Motor neuron (in vitro differentiated cells): ENCODE measurements around the gene THAP9. TPM values are rescaled to one million over a fixed set of nuclear protein-coding genes. Genes with fewer than 3 reads are reported as not detected.
A peak's percentile ranks its signal among the peaks of the same experiment; 100 is the strongest.
"Not testable (repeated sequence)": the region's sequence is repeated elsewhere in the genome, so short reads cannot be mapped to it uniquely, and the experiment has no call there.

Experiments
- ATAC-seq, 8 experiments: fragments of 200-7000 bp; cut with Tn5 transposase; replicated peaks in 6 of 8; 2 replicates each; pipeline ENCODE4 v1.8.0; 2021; ENCODE audit warnings: mild to moderate bottlenecking in 8 of 8, moderate library complexity in 8 of 8
- H3K27ac ChIP-seq, 2 donors: fragments of 250-450 bp; sonication (Bioruptor Pico); 2 replicates each; pipeline ENCODE4 v1.9.0; 2021; ENCODE audit warnings: antibody characterized with exemption in 2 of 2, mild to moderate bottlenecking in 2 of 2, moderate library complexity in 1 of 2
- H3K4me1 ChIP-seq, 2 donors: fragments of 250-450 bp; sonication (Bioruptor Pico); replicated peaks in 1 of 2; 2 replicates each; pipeline ENCODE4 v1.6.1; 2021; ENCODE audit warnings: antibody characterized with exemption in 2 of 2, mild to moderate bottlenecking in 2 of 2, moderate library complexity in 1 of 2
- H3K4me3 ChIP-seq, 5 donors: fragments of 250-450 bp; sonication (Bioruptor Pico); 2 replicates each; pipeline ENCODE4 v1.9.0; 2021; ENCODE audit warnings: antibody characterized with exemption in 5 of 5, mild to moderate bottlenecking in 5 of 5, moderate library complexity in 4 of 5
- WGBS, 10 experiments: fragments of 450-650 bp; shearing (Covaris generic); methylation state at CpG; one replicate each; pipeline ENCODE4 v1.0.0; 2022; 5-methylcytosine and 5-hydroxymethylcytosine counted together
- in situ Hi-C, 9 experiments: fragments of 400-800 bp; cut with MboI; loops; one replicate each; pipeline ENCODE4 v1.15.0; 2021; ENCODE audit warnings: low sequenced_read_pairs in 9 of 9, low pct_unique_long_range_greater_than_20kb in 2 of 9; ENCODE audit not compliant: unreplicated experiment in 9 of 9
- total RNA-seq, 8 experiments: library from RNA; unstranded; fragments of 300-600 nt; gene quantifications; 2 replicates each; pipeline versions ENCODE4 v1.2.3 to v1.2.4, GENCODE V29; 2022

The THAP9 gene
- total RNA-seq: 10 to 100 TPM in 6 of 8 experiments, 1 to 10 TPM in 2; 7.9 to 18.0 (median 10.8) TPM

- Histone ChIP-seq H3K4me1 (peaks cover 8 to 15% of the 10 kb centered on the region in 2 donors), H3K27ac (peak within 1 kb of the TSS; percentile 96 to 97), H3K4me3 (peak within 1 kb of the TSS; percentile 48 to 86 (median 63))
- in situ Hi-C loops: no loop called here
- 0 to 3% (median 0%) methylated on average over 5 to 40 of the region's 67 CpGs; no CpG with 5 or more reads in 5 of the 10 experiments for WGBS, 10 experiments
- peak; percentile 87 to 96 (median 94) for ATAC-seq
These were observed at the start of gene THAP9 for GRCh38 chr4:82900411-82901182. TSS of gene THAP9 (plus strand) at chr4:82900735. CDS start at chr4:82900803, 68 bp downstream.

GRCh38 chr4:82851318-82851717 lies 49.2 kb upstream of the THAP9 start:
- no peak overlapping the region for H3K27ac ChIP-seq
- H3K4me1 ChIP-seq: no peaks in the 10 kb centered on the region
- 89 to 100% (median 100%) methylated on average over 1 to 2 of the region's 2 CpGs; no CpG with 5 or more reads in 3 of the 10 experiments for WGBS, 10 experiments
- in situ Hi-C loops: loop anchor here in 1 of 9 experiments (25.0 kb wide), 1 partner anchor 389 kb away; no protein-coding TSS in a partner anchor
- no peak for ATAC-seq
- no peak overlapping the region for H3K4me3 ChIP-seq

GRCh38 chr4:82851885-82852750 lies 48.4 kb upstream of the THAP9 start:
- ATAC-seq: peak in 3 of 8 experiments; percentile 38 to 50 (median 39)
- H3K4me3 ChIP-seq: no peak overlapping the region
- in situ Hi-C loops: loop anchor here in 1 of 9 experiments (25.0 kb wide), 1 partner anchor 390 kb away; no protein-coding TSS in a partner anchor
- H3K4me1 ChIP-seq: no peaks in the 10 kb centered on the region
- 89 to 100% methylated on average over 1 of the region's 1 CpG; no CpG with 5 or more reads in 8 of the 10 experiments for WGBS, 10 experiments
- H3K27ac ChIP-seq: no peak overlapping the region

- Histone ChIP-seq H3K4me1 (no peaks in the 10 kb centered on the region), H3K4me3 (no peak overlapping the region), H3K27ac (no peak overlapping the region)
- in situ Hi-C loops: loop anchor here in 1 of 9 experiments (25.0 kb wide), 1 partner anchor 391 kb away; no protein-coding TSS in a partner anchor
- 53 to 100% (median 92%) methylated on average over 1 to 4 of the region's 5 CpGs; no CpG with 5 or more reads in 5 of the 10 experiments for WGBS, 10 experiments
- no peak for ATAC-seq
These were observed 47.7 kb upstream of the THAP9 start for GRCh38 chr4:82852751-82853285.

- not testable (repeated sequence) for H3K4me1 ChIP-seq, ATAC-seq, H3K27ac ChIP-seq, H3K4me3 ChIP-seq
- WGBS, 10 experiments: 91 to 100% (median 100%) methylated on average over 1 to 2 of the region's 2 CpGs; no CpG with 5 or more reads in 3 of the 10 experiments
- in situ Hi-C loops: loop anchor here in 1 of 9 experiments (25.0 kb wide), 1 partner anchor 398 kb away; no protein-coding TSS in a partner anchor
These were observed 40.0 kb upstream of the THAP9 start for GRCh38 chr4:82860487-82860886.

- no peak for ATAC-seq
- Histone ChIP-seq H3K4me3 (no peak overlapping the region), H3K4me1 (no peaks in the 10 kb centered on the region), H3K27ac (no peak overlapping the region)
- in situ Hi-C loops: loop anchor here in 1 of 9 experiments (25.0 kb wide), 1 partner anchor 399 kb away; no protein-coding TSS in a partner anchor
These were observed 39.0 kb upstream of the THAP9 start for GRCh38 chr4:82861529-82861928.

- no peak for ATAC-seq
- Histone ChIP-seq H3K4me1 (no peaks in the 10 kb centered on the region), H3K4me3 (no peak overlapping the region), H3K27ac (no peak overlapping the region)
- in situ Hi-C loops: loop anchor here in 1 of 9 experiments (25.0 kb wide), 1 partner anchor 402 kb away; no protein-coding TSS in a partner anchor
- WGBS, 10 experiments: 56 to 100% (median 83%) methylated on average over 1 to 6 of the region's 6 CpGs
These were observed 36.1 kb upstream of the THAP9 start for GRCh38 chr4:82864336-82864979.

- WGBS, 10 experiments: 0 to 92% (median 78%) methylated on average over 1 of the region's 1 CpG; no CpG with 5 or more reads in 3 of the 10 experiments
- ATAC-seq: peak in 4 of 8 experiments; percentile 27 to 58 (median 45)
- no peak overlapping the region for H3K27ac ChIP-seq
- in situ Hi-C loops: loop anchor here in 1 of 9 experiments (25.0 kb wide), 1 partner anchor 403 kb away; no protein-coding TSS in a partner anchor
- H3K4me3 ChIP-seq: no peak overlapping the region
- no peaks in the 10 kb centered on the region for H3K4me1 ChIP-seq
These were observed 34.9 kb upstream of the THAP9 start for GRCh38 chr4:82865592-82865991.

GRCh38 chr4:82866033-82866432 lies 34.5 kb upstream of the THAP9 start:
- in situ Hi-C loops: loop anchor here in 1 of 9 experiments (25.0 kb wide), 1 partner anchor 404 kb away; no protein-coding TSS in a partner anchor

GRCh38 chr4:82866706-82867385 lies 33.7 kb upstream of the THAP9 start:
- WGBS, 10 experiments: 79 to 100% (median 98%) methylated on average over 2 to 8 of the region's 8 CpGs
- in situ Hi-C loops: loop anchor here in 1 of 9 experiments (25.0 kb wide), 1 partner anchor 405 kb away; no protein-coding TSS in a partner anchor

More at GRCh38 chr4:82866033-82866432, 34.5 kb upstream of the THAP9 start:
- ATAC-seq: peak in 3 of 8 experiments; percentile 12 to 53 (median 47)
- not testable (repeated sequence) for H3K27ac ChIP-seq, H3K4me3 ChIP-seq, H3K4me1 ChIP-seq
- WGBS, 10 experiments: 42 to 100% (median 90%) methylated on average over 2 to 5 of the region's 6 CpGs; no CpG with 5 or more reads in 1 of the 10 experiments

GRCh38 chr4:82868572-82868971 lies 32.0 kb upstream of the THAP9 start:
- ATAC-seq: no peak
- 83 to 100% (median 95%) methylated on average over 1 to 5 of the region's 5 CpGs; no CpG with 5 or more reads in 1 of the 10 experiments for WGBS, 10 experiments
- in situ Hi-C loops: loop anchor here in 1 of 9 experiments (25.0 kb wide), 1 partner anchor 406 kb away; no protein-coding TSS in a partner anchor
- Histone ChIP-seq H3K4me1 (no peaks in the 10 kb centered on the region), H3K27ac (no peak overlapping the region), H3K4me3 (no peak overlapping the region)

More at GRCh38 chr4:82866706-82867385, 33.7 kb upstream of the THAP9 start:
- no peak overlapping the region for H3K4me3 ChIP-seq
- no peak overlapping the region for H3K27ac ChIP-seq
- no peak for ATAC-seq
- no peaks in the 10 kb centered on the region for H3K4me1 ChIP-seq
